Left ventricle myocardium inferior (tissue), 1 donor: ENCODE measurements around the gene EFCAB13. TPM values are rescaled to one million over a fixed set of nuclear protein-coding genes. Genes with fewer than 3 reads are reported as not detected.
A peak's percentile ranks its signal among the peaks of the same experiment; 100 is the strongest.

ENCODE experiments used
- DNase-seq: peaks from one replicate; pipeline ENCODE4 v3.0.0-alpha.2; 2020
- H3K27ac ChIP-seq: fragments of 200-600 bp; replicated peaks from 2 replicates; pipeline ENCODE4 v1.8.0; 2021
- H3K27me3 ChIP-seq: fragments of 200-600 bp; 2 replicates; pipeline ENCODE4 v1.8.0; 2021; ENCODE audit warnings: low read depth
- H3K36me3 ChIP-seq: fragments of 200-600 bp; 2 replicates; pipeline ENCODE4 v1.8.0; 2021
- H3K4me1 ChIP-seq: fragments of 200-600 bp; 2 replicates; pipeline ENCODE4 v1.8.0; 2021
- H3K4me3 ChIP-seq: fragments of 200-600 bp; 2 replicates; pipeline ENCODE4 v1.8.0; 2021; ENCODE audit warnings: mild to moderate bottlenecking, moderate library complexity
- H3K9me3 ChIP-seq: fragments of 200-600 bp; replicated peaks from 2 replicates; pipeline ENCODE4 v1.8.0; 2021
- CTCF ChIP-seq: fragments of 200-600 bp; IDR thresholded peaks from 2 replicates; pipeline ENCODE4 v1.8.0; 2021; ENCODE audit warnings: antibody characterized with exemption, mild to moderate bottlenecking, borderline replicate concordance
- intact Hi-C: fragments of 100-400 bp; cut with micrococcal nuclease; formaldehyde crosslinking; loops from one replicate; pipeline ENCODE4 v1.11.0; 2022
- total RNA-seq: library from RNA; stranded (reverse); fragmentation: NEBNext Ultra II Directional; extraction: Animal tissue kit (Norgen Biotek cat#: 25700); gene quantifications from one replicate; pipeline ENCODE4 v1.2.1, GENCODE V29; 2021
- donor health status: DM: no; HTN: yes; CAD: no; lungs with severe emphysema.

EFCAB13 gene
- total RNA-seq, 1 donor from 2014 or later = 2.6 TPM

GRCh38 chr17:47276868-47277267 lies 46.9 kb upstream of the EFCAB13 start:
- Histone ChIP-seq H3K27me3 (no peaks in the 10 kb centered on the region), H3K4me1 (peaks cover 68% of the 10 kb centered on the region), H3K4me3 (no peak overlapping the region), H3K27ac (peak overlapping the region; percentile 89), H3K9me3 (no peaks in the 10 kb centered on the region), H3K36me3 (no peaks in the 10 kb centered on the region)
- TF ChIP-seq CTCF = no peak
- DNase-seq = peak; percentile 73
- intact Hi-C loops = no loop called here

- no peak for DNase-seq
- Histone ChIP-seq H3K36me3 (no peaks in the 10 kb centered on the region), H3K27ac (peak overlapping the region; percentile 89), H3K4me1 (peaks cover 68% of the 10 kb centered on the region), H3K9me3 (no peaks in the 10 kb centered on the region), H3K4me3 (no peak overlapping the region), H3K27me3 (no peaks in the 10 kb centered on the region)
- intact Hi-C loops = no loop called here
- no peak for TF ChIP-seq CTCF
Measured at GRCh38 chr17:47277921-47278320, 45.8 kb upstream of the EFCAB13 start.

GRCh38 chr17:47278561-47278960 lies 45.2 kb upstream of the EFCAB13 start:
- H3K4me3 ChIP-seq = no peak overlapping the region
- peaks cover 68% of the 10 kb centered on the region for H3K4me1 ChIP-seq
- no peak for TF ChIP-seq CTCF
- H3K27ac ChIP-seq = peak overlapping the region; percentile 89
- no peaks in the 10 kb centered on the region for H3K27me3 ChIP-seq
- no peak for DNase-seq
- no peaks in the 10 kb centered on the region for H3K9me3 ChIP-seq
- H3K36me3 ChIP-seq = no peaks in the 10 kb centered on the region
- intact Hi-C loops = no loop called here

GRCh38 chr17:47279062-47279801 lies 44.5 kb upstream of the EFCAB13 start:
- peak; percentile 66 for DNase-seq
- Histone ChIP-seq H3K4me1 (peaks cover 65% of the 10 kb centered on the region), H3K4me3 (no peak overlapping the region), H3K36me3 (no peaks in the 10 kb centered on the region), H3K27me3 (no peaks in the 10 kb centered on the region), H3K27ac (peak overlapping the region; percentile 89), H3K9me3 (no peaks in the 10 kb centered on the region)
- no peak for TF ChIP-seq CTCF
- intact Hi-C loops = no loop called here

- DNase-seq = no peak
- Histone ChIP-seq H3K9me3 (no peaks in the 10 kb centered on the region), H3K36me3 (no peaks in the 10 kb centered on the region), H3K4me1 (peaks cover 55% of the 10 kb centered on the region), H3K4me3 (no peak overlapping the region), H3K27me3 (no peaks in the 10 kb centered on the region), H3K27ac (peak overlapping the region; percentile 89)
- intact Hi-C loops = no loop called here
- TF ChIP-seq CTCF = no peak
Measured at GRCh38 chr17:47280072-47280811, 43.5 kb upstream of the EFCAB13 start.
